HepG2 (cell line): ENCODE measurements around the gene PRXL2B. TPM values are rescaled to one million over a fixed set of nuclear protein-coding genes. Genes with fewer than 3 reads are reported as not detected.

Experiments used
- CCDC6 ChIP-seq: sonication (generic); formaldehyde crosslinking; IDR thresholded peaks from 2 replicates; pipeline ENCODE4 v1.8.1; 2022; ENCODE audit warnings: mild to moderate bottlenecking, missing genetic modification reagents, moderate library complexity
- FOSL2 ChIP-seq: sonication (generic); formaldehyde crosslinking; IDR thresholded peaks from 2 replicates; pipeline ENCODE4 v1.4.0; 2020; ENCODE audit warnings: missing genetic modification reagents
- GABPA ChIP-seq, 2 experiments: IDR thresholded peaks; 2 replicates each; pipeline ENCODE4 v1.6.1; 2011 to 2016; ENCODE audit warnings: low read depth in 2 of 2, low read length in 1 of 2, missing biosample characterization in 1 of 2, missing genetic modification characterization in 1 of 2
- GRHL1 ChIP-seq: sonication (generic); formaldehyde crosslinking; conservative IDR thresholded peaks from 2 replicates; pipeline ENCODE4 v1.8.0; 2022; ENCODE audit warnings: missing genetic modification reagents
- KDM1A ChIP-seq: IDR thresholded peaks from 2 replicates; pipeline ENCODE4 v1.6.1; 2016; ENCODE audit warnings: missing compliant biosample characterization
- MXD4 ChIP-seq: IDR thresholded peaks from 2 replicates; pipeline ENCODE4 v1.6.1; 2016; ENCODE audit warnings: mild to moderate bottlenecking, missing biosample characterization, missing genetic modification reagents
- SMC3 ChIP-seq: IDR thresholded peaks from 2 replicates; pipeline ENCODE4 v1.6.1; 2011; ENCODE audit warnings: low read length, improper control_type of control experiment
- STAG1 ChIP-seq: sonication (generic); formaldehyde crosslinking; IDR thresholded peaks from 2 replicates; pipeline ENCODE4 v1.4.0; 2020; ENCODE audit warnings: missing genetic modification reagents
- ZBTB33 ChIP-seq: sonication (generic); formaldehyde crosslinking; IDR thresholded peaks from 2 replicates; pipeline ENCODE4 v1.4.0; 2020; ENCODE audit warnings: missing genetic modification reagents
- ZBTB40 ChIP-seq, 2 experiments: fragments of 450-650 bp in 1 of 2; sonication (generic) in 1 of 2; formaldehyde crosslinking in 1 of 2; IDR thresholded peaks; 2 replicates each; pipeline versions ENCODE4 v1.6.1 to v1.8.0; 2016 to 2022; ENCODE audit warnings: antibody characterized with exemption in 1 of 2, mild to moderate bottlenecking in 1 of 2, missing genetic modification reagents in 1 of 2
- ZNF160 ChIP-seq: sonication (generic); formaldehyde crosslinking; IDR thresholded peaks from 2 replicates; pipeline ENCODE4 v1.8.0; 2022; ENCODE audit warnings: mild to moderate bottlenecking, inconsistent platforms, missing genetic modification reagents
- ZNF451 ChIP-seq: sonication (generic); formaldehyde crosslinking; IDR thresholded peaks from 2 replicates; pipeline ENCODE4 v1.5.0; 2020; ENCODE audit warnings: mild to moderate bottlenecking, missing genetic modification reagents
- ZNF546 ChIP-seq: sonication (generic); formaldehyde crosslinking; conservative IDR thresholded peaks from 2 replicates; pipeline ENCODE4 v1.8.1; 2023; ENCODE audit warnings: mild to moderate bottlenecking, missing genetic modification reagents
- ZNF772 ChIP-seq: sonication (generic); formaldehyde crosslinking; IDR thresholded peaks from 2 replicates; pipeline ENCODE4 v1.5.0; 2020; ENCODE audit warnings: mild to moderate bottlenecking, missing genetic modification reagents
- ZNF782 ChIP-seq: sonication (generic); formaldehyde crosslinking; IDR thresholded peaks from 2 replicates; pipeline ENCODE4 v1.4.0; 2020; ENCODE audit warnings: missing genetic modification reagents, mild to moderate bottlenecking, borderline replicate concordance
- ZNF850 ChIP-seq: sonication (generic); formaldehyde crosslinking; conservative IDR thresholded peaks from 2 replicates; pipeline ENCODE4 v1.9.0; 2021; ENCODE audit warnings: mild to moderate bottlenecking, missing genetic modification reagents
- polyA plus RNA-seq, 8 experiments: library from polyadenylated mRNA; depleted of rRNA in 3 of 8; stranded (reverse) in 7 of 8; unstranded in 1 of 8; fragments of >200 nt; fragmentation: Illumina TruSeq in 4 of 8; extraction: Trizol in 4 of 8; gene quantifications; 2 replicates each; pipeline versions ENCODE4 v1.2.1 to v1.2.3, GENCODE V29; 2011 to 2016; ENCODE audit warnings: low read depth in 4 of 8, missing spikeins in 1 of 8, mixed read lengths in 1 of 8; ENCODE audit not compliant: insufficient read depth in 1 of 8
- total RNA-seq, 5 experiments: library from RNA; depleted of rRNA; stranded (reverse); fragments of >200 nt; fragmentation: Illumina TruSeq; extraction: Trizol; gene quantifications; 2 replicates each; pipeline ENCODE4 v1.2.3, GENCODE V29; 2016; ENCODE audit warnings: low read depth in 1 of 5

The PRXL2B gene
- total and polyA plus RNA-seq, 2 of the 13 experiments (the other 11 are each of a cell fraction or from before 2014, with no cell fraction given): 16.8 to 22.1 TPM

GRCh38 chr1:2556678-2557481 is 29.7 kb upstream of the PRXL2B start (continued):
- TF ChIP-seq ZBTB40 (IDR thresholded peaks at IDR 0.05) (no peak), ZBTB40 (CRISPR knock-in tag; IDR thresholded peaks at IDR 0.05) (0 out of 2 replicates have a peak, but pooled peaks have one; percentile 11), GABPA (IDR thresholded peaks at IDR 0.05; ENCODE audit: low read depth, low read length) (no peak), GABPA (CRISPR knock-in tag; IDR thresholded peaks at IDR 0.05; ENCODE audit: low read depth) (peak; percentile 63; the same call in 1 of the 2 replicates), MXD4 (CRISPR knock-in tag) (no peak), ZNF451 (peak; percentile 84; the same call in 1 of the 2 replicates), ZNF160 (CRISPR knock-in tag) (0 out of 2 replicates have a peak, but pooled peaks have one; percentile 13), STAG1 (peak; percentile 9; the same call in 1 of the 2 replicates), ZBTB33 (no peak), CCDC6 (no peak), ZNF850 (CRISPR knock-in tag) (no peak), FOSL2 (CRISPR knock-in tag) (0 out of 2 replicates have a peak, but pooled peaks have one; percentile 4), SMC3 (no peak), ZNF782 (no peak), ZNF546 (CRISPR knock-in tag) (0 out of 2 replicates have a peak, but pooled peaks have one; percentile 35), GRHL1 (CRISPR knock-in tag) (no peak), ZNF772 (0 out of 2 replicates have a peak, but pooled peaks have one; percentile 53), KDM1A (CRISPR knock-in tag) (no peak)
